HCT116 (cell line): ENCODE data around the gene RNH1. TPM values are rescaled to one million over a fixed set of nuclear protein-coding genes. Genes with fewer than 3 reads are reported as not detected.

Source experiments
- ATAC-seq: fragments of 200-7000 bp; cut with Tn5 transposase; 2 replicates; pipeline ENCODE4 v1.9.1; 2020; ENCODE audit warnings: mild to moderate bottlenecking, moderate library complexity
- BruUV-seq: library from RNA; stranded (reverse); fragments of 400-500 nt; replicated peaks from 2 replicates; lab custom pipeline; 2021; lab: Mats Ljungman, UMichigan
- CTCF ChIA-PET: fragments of 300-600 bp; sonication (Branson Sonifier 250); formaldehyde crosslinking; loops from one replicate; lab custom pipeline; 2021; ENCODE audit warnings: antibody characterized with exemption; lab: Charles Lee
- POLR2A ChIA-PET: fragments of 300-600, 350-600 bp; sonication (Branson Sonifier 250); formaldehyde crosslinking; loops from one replicate; lab custom pipeline; 2021; ENCODE audit warnings: antibody characterized with exemption; lab: Charles Lee
- RAD21 ChIA-PET, 2 experiments: fragments of 300-600 bp; sonication (Branson Sonifier 250); formaldehyde crosslinking; loops; one replicate each; lab custom pipeline; 2023; ENCODE audit warnings: low total read pairs in 2 of 2; ENCODE audit not compliant: uncharacterized antibody in 2 of 2, unreplicated experiment in 2 of 2, low non-redundant PET in 1 of 2; lab: Charles Lee
- DNase-seq: peaks from one replicate; pipeline ENCODE4 v3.0.0-alpha.2; 2010; ENCODE audit warnings: low read depth, low spot score
- H2AFZ ChIP-seq: fragments of 200-600 bp; shearing (Covaris generic), sonication (generic); 2 replicates; pipeline ENCODE4 v1.6.1; 2017; ENCODE audit warnings: low read depth, mixed run types, mixed read lengths, antibody characterized with exemption, low read length; ENCODE audit not compliant: poor library complexity, severe bottlenecking
- H3K27ac ChIP-seq: 2 replicates; pipeline ENCODE4 v1.5.1; 2012; ENCODE audit warnings: low read depth, low read length
- H3K27me3 ChIP-seq: fragments of 200-600 bp; sonication (generic); 2 replicates; pipeline ENCODE4 v1.6.1; 2016; ENCODE audit warnings: mixed run types, low read length, mixed read lengths; ENCODE audit not compliant: insufficient read depth
- H3K36me3 ChIP-seq, 2 experiments: fragments of 200-500 bp in 1 of 2; fragments of 200-600 bp in 1 of 2; sonication (Bioruptor generic) in 1 of 2; sonication (generic) in 1 of 2; 2 replicates each; pipeline versions ENCODE4 v1.5.1 to v1.6.1; 2014 to 2016; ENCODE audit warnings: low read length in 2 of 2, inconsistent platforms in 1 of 2, mixed read lengths in 1 of 2, mixed run types in 1 of 2; ENCODE audit not compliant: insufficient read depth in 2 of 2, control insufficient read depth in 1 of 2
- H3K4me1 ChIP-seq, 2 experiments: fragments of 200-600 bp in 1 of 2; sonication (generic) in 1 of 2; 2 replicates each; pipeline versions ENCODE4 v1.5.1 to v1.6.1; 2012 to 2017; ENCODE audit warnings: low read length in 2 of 2, inconsistent platforms in 1 of 2, mild to moderate bottlenecking in 1 of 2, mixed read lengths in 1 of 2, mixed run types in 1 of 2, moderate library complexity in 1 of 2; ENCODE audit not compliant: insufficient read depth in 2 of 2, control insufficient read depth in 1 of 2
- H3K4me2 ChIP-seq: fragments of 200-600 bp; sonication (generic); 2 replicates; pipeline ENCODE4 v1.6.1; 2017; ENCODE audit warnings: mixed run types, low read length, mixed read lengths
- H3K4me3 ChIP-seq, 2 experiments: fragments of 200-600 bp in 1 of 2; sonication (generic) in 1 of 2; replicated peaks in 1 of 2; 2 replicates each; pipeline ENCODE4 v1.5.1; 2011 to 2016; ENCODE audit warnings: low read length in 2 of 2, control low read depth in 1 of 2, low read depth in 1 of 2, mild to moderate bottlenecking in 1 of 2, mixed read lengths in 1 of 2, mixed run types in 1 of 2
- H3K79me2 ChIP-seq: fragments of 200-600 bp; sonication (generic); 2 replicates; pipeline ENCODE4 v1.6.1; 2017; ENCODE audit warnings: mild to moderate bottlenecking, mixed run types, low read length, moderate library complexity, mixed read lengths; ENCODE audit not compliant: insufficient read depth
- H3K9ac ChIP-seq: fragments of 200-600 bp; sonication (generic); 2 replicates; pipeline ENCODE4 v1.6.1; 2016; ENCODE audit warnings: low read length, mixed read lengths
- H3K9me2 ChIP-seq: fragments of 200-600 bp; sonication (generic), shearing (Covaris generic); 2 replicates; pipeline ENCODE4 v1.6.1; 2017; ENCODE audit warnings: mixed run types, mild to moderate bottlenecking, moderate library complexity; ENCODE audit not compliant: insufficient read depth
- H3K9me3 ChIP-seq, 2 experiments: fragments of 200-500 bp in 1 of 2; fragments of 200-600 bp in 1 of 2; sonication (Bioruptor generic) in 1 of 2; sonication (generic) in 1 of 2; 2 replicates each; pipeline ENCODE4 v1.6.1; 2014 to 2017; ENCODE audit warnings: low read length in 2 of 2, mixed read lengths in 2 of 2, inconsistent platforms in 1 of 2, low read depth in 1 of 2, mild to moderate bottlenecking in 1 of 2, mixed run types in 1 of 2, moderate library complexity in 1 of 2; ENCODE audit not compliant: control insufficient read depth in 1 of 2, insufficient read depth in 1 of 2
- H4K20me1 ChIP-seq: fragments of 200-600 bp; sonication (generic), shearing (Covaris generic); 2 replicates; pipeline ENCODE4 v1.6.1; 2017; ENCODE audit warnings: mixed run types, mild to moderate bottlenecking, moderate library complexity; ENCODE audit not compliant: insufficient read depth
- ATF3 ChIP-seq: IDR thresholded peaks from 2 replicates; pipeline ENCODE4 v1.6.1; 2012
- CTCF ChIP-seq, 3 experiments: fragments of 200-600 bp in 1 of 3; sonication (generic) in 1 of 3; IDR thresholded peaks in 2 of 3; conservative IDR thresholded peaks in 1 of 3; 2 replicates each; pipeline ENCODE4 v1.5.1; 2012 to 2017; ENCODE audit warnings: low read depth in 2 of 3, low read length in 2 of 3, antibody characterized with exemption in 1 of 3, borderline replicate concordance in 1 of 3, control low read depth in 1 of 3, mild to moderate bottlenecking in 1 of 3, mixed read lengths in 1 of 3, mixed run types in 1 of 3, moderate library complexity in 1 of 3; ENCODE audit not compliant: insufficient read depth in 1 of 3
- EZH2 ChIP-seq: fragments of 200-600 bp; sonication (generic); IDR thresholded peaks from 2 replicates; pipeline ENCODE4 v1.6.1; 2017; ENCODE audit warnings: antibody characterized with exemption, mixed run types
- JUND ChIP-seq: IDR thresholded peaks from 2 replicates; pipeline ENCODE4 v1.6.1; 2012
- SIN3A ChIP-seq: IDR thresholded peaks from 2 replicates; pipeline ENCODE4 v1.6.1; 2012; ENCODE audit warnings: low read depth
- ZNF274 ChIP-seq: fragments of 200-500 bp; sonication (Bioruptor generic); IDR thresholded peaks from 2 replicates; pipeline ENCODE4 v1.6.1; 2014; ENCODE audit warnings: mild to moderate bottlenecking, low read depth, low read length, inconsistent platforms
- intact Hi-C: fragments of 100-400 bp; cut with micrococcal nuclease; formaldehyde crosslinking; loops from 2 replicates; pipeline ENCODE4 v1.10.0; 2022
- total RNA-seq: library from RNA; stranded (reverse); gene quantifications from one replicate; pipeline ENCODE4 v1.2.1, GENCODE V29; 2021; ENCODE audit not compliant: unreplicated experiment

RNH1 gene
- total RNA-seq, 1 experiment from 2014 or later, result 120 TPM

GRCh38 chr11:454043-454442 lies 53.0 kb downstream of the RNH1 start (continued):
- TF ChIP-seq CTCF (IDR thresholded peaks at IDR 0.05 in 2 of 3, conservative IDR thresholded peaks at IDR 0.05 in 1 of 3; ENCODE audit: borderline replicate concordance in 1 of 3, insufficient read depth in 1 of 3, low read depth in 2 of 3, low read length in 2 of 3) (no peak), EZH2 (no peak)

- no peak overlapping the region for H3K9ac ChIP-seq
- ATAC-seq, result no peak
- no peak overlapping the region for H3K4me3 ChIP-seq
- TF ChIP-seq SIN3A (no peak), JUND (no peak), ATF3 (no peak), ZNF274 (no peak)
- H3K9me2 ChIP-seq, result no peaks in the 10 kb centered on the region
- peaks cover 11 to 26% of the 10 kb centered on the region in 2 experiments; a peak in 3 of 4 replicates for H3K36me3 ChIP-seq
- H3K4me2 ChIP-seq, result no peak overlapping the region
- intact Hi-C loops, result loop anchor here (5.0 kb wide), 1 partner anchor 216 kb away; the partner anchor contains the start of genes PSMD13 and SIRT3
- peaks cover 14 to 23% of the 10 kb centered on the region in 2 experiments for H3K4me1 ChIP-seq
- H3K27me3 ChIP-seq, result no peaks in the 10 kb centered on the region
- ChIA-PET POLR2A (no interaction called here), CTCF (no interaction called here), RAD21 (no interaction called here)
- peaks cover 91% of the 10 kb centered on the region for H3K79me2 ChIP-seq
- no peaks in the 10 kb centered on the region for H3K9me3 ChIP-seq
- no TSS peak for BruUV-seq
- no peaks in the 10 kb centered on the region for H4K20me1 ChIP-seq
- H3K27ac ChIP-seq, result no peak overlapping the region; the same call in 1 of the 2 replicates
- DNase-seq, result no peak
- H2AFZ ChIP-seq, result no peak overlapping the region
These were observed 53.5 kb downstream of the RNH1 start for GRCh38 chr11:453564-453963.
